HG02678 (cell line): ENCODE data around the gene SOX6.
"Not testable (repeated sequence)": the region's sequence is repeated elsewhere in the genome, so short reads cannot be mapped to it uniquely, and the experiment has no call there.

Experiments
- ATAC-seq: cut with Tn5 transposase; IDR thresholded peaks from one replicate; pipeline ENCODE4 v1.9.1; 2021; ENCODE audit warnings: mild to moderate bottlenecking, moderate library complexity; ENCODE audit not compliant: unreplicated experiment

Gene SOX6

DNA sequence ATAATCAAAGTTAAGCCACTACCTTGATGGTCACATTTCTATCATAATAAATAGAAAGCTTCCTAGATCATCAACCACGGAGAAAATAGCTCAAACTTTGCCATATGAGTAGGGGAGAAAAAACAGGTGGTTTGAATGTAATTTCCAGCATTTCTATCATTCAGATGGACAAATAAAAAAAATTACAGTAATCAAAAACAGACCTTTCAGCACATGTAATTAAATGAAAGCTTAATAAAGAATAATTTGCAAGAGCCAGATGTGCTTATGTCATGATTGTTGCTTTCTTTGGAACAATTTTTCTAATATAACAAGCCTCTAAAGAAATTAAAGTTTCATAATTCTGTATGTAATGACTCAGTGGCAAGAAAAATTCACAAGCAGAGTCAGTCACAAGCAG is 297.0 kb downstream of the SOX6 start:
- no peak for ATAC-seq

DNA sequence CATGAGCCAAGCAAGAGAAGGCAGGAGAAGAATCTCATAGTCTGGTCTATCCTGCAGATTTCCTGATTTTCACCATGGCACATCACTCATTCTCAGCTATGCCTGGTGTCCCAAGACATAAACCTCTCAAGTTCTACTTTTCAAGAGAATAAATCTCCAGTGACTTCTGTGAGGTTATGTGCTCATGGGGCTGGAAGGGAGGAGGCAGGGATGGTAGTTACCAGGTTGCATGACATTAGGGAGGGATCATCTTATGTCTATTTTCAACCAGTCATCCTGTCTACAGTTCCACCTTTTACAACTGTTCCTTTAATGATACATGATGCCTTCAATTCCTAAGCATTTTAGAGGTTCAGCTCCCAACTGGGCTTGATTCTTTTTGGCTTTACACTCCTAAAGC is 297.7 kb downstream of the SOX6 start:
- no peak for ATAC-seq

- ATAC-seq, result no peak
Observed at GRCh38 chr11:16052750-16053149, 303.6 kb downstream of the SOX6 start.

DNA sequence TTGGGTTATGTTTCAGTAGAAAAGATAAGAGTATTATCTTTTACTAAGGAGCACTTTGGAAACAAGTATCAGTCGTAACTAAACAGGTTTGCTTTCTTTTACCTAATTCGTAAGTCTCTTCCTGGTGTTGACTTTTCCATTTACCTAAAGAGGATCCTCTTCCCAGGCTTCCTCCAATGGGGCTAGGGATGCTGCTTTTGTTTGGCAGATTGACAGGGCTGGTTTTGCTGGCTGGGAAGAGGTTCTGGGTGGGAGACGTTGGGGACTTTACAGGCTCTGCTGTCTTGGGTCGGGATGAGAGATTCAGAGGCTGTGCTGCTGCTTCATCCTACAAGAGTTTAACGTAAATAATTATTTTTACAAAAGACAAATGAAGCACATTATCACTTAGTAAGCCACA is 306.7 kb downstream of the SOX6 start:
- no peak for ATAC-seq

DNA sequence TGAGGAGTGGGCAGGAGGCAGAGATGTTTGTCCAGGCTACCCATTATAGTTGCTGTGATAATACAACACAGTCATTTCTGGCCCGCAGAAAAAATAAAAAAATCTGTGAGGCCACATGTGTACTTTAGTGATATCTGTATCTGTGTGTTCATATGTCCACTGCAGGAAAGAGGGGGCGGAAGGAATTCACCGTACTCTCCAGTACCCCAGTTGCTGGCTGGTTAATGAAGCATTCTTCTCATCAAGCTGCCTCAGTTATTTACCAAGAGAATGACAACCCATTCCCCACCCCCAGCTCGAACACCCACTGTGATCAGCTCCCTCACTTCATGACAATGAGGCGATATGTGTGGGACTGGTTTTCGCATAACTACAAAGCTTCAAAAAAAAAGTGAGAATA is 309.3 kb downstream of the SOX6 start:
- ATAC-seq, result no peak

- no peak for ATAC-seq
Observed at GRCh38 chr11:16043617-16044016, 312.7 kb downstream of the SOX6 start.

DNA sequence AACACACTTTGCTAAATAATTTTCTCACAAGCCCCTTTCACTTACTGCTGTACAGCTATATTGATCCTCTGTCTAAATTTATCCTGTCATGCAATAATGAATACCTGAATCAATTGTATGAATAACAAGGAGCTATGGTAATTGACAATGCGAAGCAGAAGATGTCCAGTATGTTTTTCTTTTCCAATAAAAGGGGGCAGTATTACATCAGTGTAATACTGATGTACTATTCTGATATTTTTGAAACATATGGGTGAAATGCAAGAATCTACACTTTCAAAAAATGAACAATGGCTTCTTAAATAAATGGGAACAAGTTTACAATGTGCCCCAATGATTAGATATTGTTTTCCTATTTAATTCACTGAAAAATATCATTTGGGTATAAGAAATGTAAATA is 315.1 kb downstream of the SOX6 start:
- ATAC-seq, result no peak

GRCh38 chr11:16040151-16040550 is 316.2 kb downstream of the SOX6 start:
- ATAC-seq, result no peak

DNA sequence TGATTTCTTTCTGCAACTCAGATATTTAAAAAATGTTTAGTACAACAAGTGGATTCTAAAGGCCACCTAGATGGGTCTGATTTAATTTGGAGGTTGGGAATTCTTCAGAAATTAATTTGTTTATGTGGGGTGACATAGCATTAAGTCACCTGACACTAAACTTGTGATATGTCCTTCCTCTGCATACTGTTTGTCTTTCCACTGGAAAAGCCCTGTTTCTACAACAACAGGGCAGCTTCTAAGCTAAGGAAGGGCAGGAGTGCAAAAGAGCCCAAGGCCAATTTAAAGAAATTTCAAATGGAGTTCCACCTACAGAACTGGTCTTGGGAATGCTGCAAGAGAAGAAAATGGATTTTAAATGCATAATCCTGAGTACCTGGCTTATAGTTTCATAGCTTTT is 319.2 kb downstream of the SOX6 start:
- ATAC-seq, result no peak

GRCh38 chr11:16036218-16036617 is 320.1 kb downstream of the SOX6 start:
- no peak for ATAC-seq

- no peak for ATAC-seq
Observed at GRCh38 chr11:16034074-16034473, 322.3 kb downstream of the SOX6 start.

DNA sequence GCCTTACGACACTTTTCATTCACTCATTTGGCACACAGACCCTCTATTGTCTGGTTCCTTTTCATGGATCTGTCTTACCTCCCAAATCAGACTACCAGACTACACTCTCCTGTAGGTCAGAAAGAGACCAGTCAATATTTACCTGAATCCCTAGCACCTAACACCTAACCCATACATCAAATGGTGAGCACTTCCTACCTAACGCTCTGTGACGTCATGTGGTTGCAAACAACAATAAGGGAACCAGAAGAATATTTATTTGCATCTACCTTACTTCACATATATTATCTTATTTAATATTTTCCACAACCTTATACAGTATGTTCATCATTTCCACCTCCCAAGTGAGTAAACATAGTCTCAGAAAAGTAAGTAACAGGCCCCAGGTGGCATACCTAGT is 323.4 kb downstream of the SOX6 start:
- ATAC-seq, result no peak

GRCh38 chr11:16031210-16031609 is 325.1 kb downstream of the SOX6 start:
- ATAC-seq, result no peak

DNA sequence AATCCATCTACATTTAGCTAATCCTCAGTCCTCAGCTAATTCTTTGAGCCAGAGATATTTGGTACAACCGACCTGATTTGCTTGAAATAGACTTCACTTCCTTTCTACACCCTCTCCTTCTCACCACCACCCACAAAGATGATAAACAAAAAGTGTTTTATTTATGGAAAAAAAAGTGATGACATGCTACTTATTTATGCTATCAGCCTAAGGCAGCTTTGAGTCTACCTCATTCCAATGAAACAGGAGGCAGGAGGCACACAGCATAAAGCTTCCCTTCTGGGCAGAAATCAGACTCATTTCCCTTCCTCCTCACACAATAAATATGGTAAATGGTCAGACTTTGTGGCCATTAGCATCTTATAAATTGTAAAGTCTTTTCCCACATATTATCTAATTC is 325.7 kb downstream of the SOX6 start:
- no peak for ATAC-seq

GRCh38 chr11:16029151-16029550 is 327.2 kb downstream of the SOX6 start:
- not testable (repeated sequence) for ATAC-seq

DNA sequence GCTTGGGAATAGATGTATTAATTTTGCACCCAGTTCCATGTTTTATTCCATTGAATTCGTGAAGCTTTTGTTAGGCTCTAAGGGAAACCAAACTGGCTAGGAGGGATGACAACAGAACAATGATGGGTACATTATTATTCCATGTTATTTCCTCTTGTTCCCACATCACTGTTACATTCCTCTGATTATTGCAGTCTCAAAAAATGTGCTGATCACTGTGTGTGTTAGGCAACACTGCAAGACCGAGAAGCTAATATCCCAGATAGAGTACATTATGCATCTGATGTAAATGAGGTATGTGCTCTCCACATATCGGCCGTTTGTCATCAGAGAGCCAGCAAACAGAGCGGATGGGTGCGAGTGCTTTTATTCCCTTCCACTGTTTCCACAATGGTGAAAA is 327.9 kb downstream of the SOX6 start:
- no peak for ATAC-seq

DNA sequence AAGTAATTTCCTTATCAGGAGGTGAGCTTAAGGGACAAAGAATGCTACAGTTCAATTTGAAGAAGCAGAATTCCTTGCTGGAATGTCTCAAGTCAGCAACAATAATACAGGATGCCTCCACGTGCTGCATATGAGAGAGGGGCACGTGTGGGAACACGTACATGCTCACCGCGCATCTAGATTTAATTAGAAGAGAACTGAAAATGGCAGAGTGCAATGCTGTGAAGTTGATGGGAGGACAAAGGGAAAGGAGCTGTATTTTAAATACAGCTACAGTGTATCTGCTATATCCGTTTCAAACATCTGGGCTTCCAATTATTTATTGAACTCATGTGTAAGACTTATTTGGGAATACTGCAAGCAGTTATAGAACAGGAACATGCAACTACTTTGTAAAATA is 328.7 kb downstream of the SOX6 start:
- no peak for ATAC-seq

GRCh38 chr11:16026849-16027248 is 329.5 kb downstream of the SOX6 start:
- ATAC-seq, result no peak

DNA sequence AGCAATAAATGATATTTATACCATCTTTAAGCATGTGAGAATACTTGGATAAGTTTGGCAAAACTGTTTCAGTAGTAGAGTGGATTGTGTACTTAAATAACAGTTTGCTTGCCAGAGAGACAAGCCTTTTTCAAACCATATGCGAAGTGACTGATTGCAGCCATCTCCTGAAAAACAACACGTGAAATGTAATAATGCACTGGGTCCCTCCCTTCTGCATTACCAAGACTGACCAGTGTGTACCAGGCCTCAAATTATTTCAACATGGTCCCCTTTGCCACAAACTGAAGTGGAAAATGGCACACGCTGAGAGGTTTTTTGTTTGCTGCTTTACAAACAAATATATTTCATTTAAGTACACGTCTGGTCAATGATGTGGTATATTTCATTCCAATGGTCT is 337.4 kb downstream of the SOX6 start:
- no peak for ATAC-seq

DNA sequence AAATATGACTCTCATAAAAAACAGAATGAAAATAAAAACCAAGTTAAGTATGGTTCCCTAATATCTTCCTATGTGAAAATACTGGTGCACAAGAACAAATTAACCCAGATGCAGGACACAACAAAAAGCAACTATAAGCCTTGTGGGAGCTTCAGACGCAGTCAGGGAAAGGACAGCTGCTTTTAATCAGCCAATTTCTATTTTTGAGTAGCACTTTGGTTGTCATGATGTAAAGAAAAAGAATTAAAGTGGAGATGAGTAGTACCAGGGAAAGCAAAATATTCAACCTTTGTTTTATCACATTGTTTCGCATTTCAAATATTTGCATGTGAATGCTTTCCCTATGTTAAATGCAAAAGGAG is 339.9 kb downstream of the SOX6 start:
- no peak for ATAC-seq

DNA sequence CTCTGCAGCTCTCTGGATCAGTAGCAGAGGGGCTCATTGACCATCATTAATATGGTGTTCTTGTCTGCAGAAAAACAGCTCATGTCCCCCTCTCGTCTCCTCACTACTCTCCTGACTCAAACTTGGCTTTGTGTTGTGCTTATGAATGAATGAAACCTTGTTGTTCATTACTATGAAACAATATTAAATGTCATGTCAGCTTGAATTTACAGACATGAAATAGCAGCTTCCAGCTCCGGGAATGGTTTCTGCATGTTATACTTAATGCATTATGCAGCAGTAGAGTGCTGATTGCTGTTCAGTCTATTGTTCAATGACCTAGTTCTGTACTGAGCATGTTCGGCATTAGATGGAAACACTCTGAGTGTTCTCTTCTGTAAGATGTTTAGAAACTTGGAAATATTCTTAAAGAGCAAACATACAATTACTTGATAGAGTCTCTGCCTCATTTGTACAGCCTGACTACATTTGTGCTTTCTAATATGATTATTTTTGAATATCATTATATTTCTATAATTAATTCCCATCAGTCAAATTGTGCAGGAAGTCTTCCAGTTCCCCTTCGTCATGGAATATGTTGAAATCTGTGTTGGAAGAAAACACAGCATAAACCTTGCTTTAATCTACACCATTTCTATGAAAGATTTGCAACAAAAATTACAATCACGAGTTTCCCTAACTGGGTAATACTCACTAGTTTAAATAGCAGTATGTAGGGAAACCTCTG is 340.4 kb downstream of the SOX6 start:
- no peak for ATAC-seq

GRCh38 chr11:16013649-16014275 is 342.6 kb downstream of the SOX6 start:
- ATAC-seq, result no peak

- no peak for ATAC-seq
Observed at GRCh38 chr11:16013242-16013641, 343.1 kb downstream of the SOX6 start.
